Activated CD4-positive, alpha-beta T cell treated with anti-CD3 and anti-CD28 coated beads, Interleukin-10, Interleukin-2, amounts not matched to agents 100 ng/mL and 50 ng/mL, durations not matched to agents 16 hours and 8 hours (primary cell): ENCODE data around the gene ANKRD22.

Experiments used
- DNase-seq: peaks from one replicate; pipeline ENCODE4 v3.0.0-alpha.2; 2020

Gene ANKRD22

GRCh38 chr10:88793712-88794299 is 57.8 kb downstream of the ANKRD22 start:
- peak; percentile 74 for DNase-seq

DNA sequence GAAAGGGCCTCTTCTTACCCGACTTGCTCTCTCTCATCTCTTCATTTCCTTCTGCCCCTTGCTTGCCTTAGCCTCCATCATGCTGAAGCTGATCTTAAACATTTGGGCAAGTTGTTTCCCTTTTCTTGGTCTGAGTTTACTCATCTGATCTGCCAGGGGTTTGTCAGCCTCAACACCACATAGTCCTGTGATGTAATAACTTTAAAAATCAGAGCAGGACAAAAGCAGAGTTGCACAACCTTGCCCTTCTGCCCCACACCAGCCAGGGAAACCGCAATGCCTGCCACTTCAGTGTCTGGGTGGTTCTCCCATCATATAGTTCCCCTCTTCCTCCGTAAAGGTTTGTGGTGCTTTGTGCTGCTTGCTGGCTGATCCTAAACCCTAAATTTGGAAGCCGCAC is 59.0 kb downstream of the ANKRD22 start:
- DNase-seq, result peak; percentile 64

DNA sequence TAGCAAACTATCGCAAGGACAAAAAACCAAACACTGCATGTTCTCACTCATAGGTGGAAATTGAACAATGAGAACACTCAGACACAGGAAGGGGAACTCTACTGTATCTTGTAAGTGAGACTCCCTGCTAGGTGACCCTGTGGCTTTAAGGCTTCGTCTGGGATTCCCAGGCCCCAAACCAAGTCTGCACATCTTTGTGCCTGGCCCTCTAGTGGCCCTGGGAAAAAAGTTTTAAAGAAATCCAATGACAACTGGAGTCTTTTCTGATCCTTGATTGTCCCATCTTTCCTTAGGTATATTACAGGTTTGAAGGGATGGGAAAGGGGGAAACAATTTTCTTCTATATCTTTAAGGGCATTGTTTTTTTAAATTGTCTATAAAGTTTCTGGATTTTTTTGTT is 59.7 kb downstream of the ANKRD22 start:
- peak; percentile 6 for DNase-seq

GRCh38 chr10:88788924-88789323 is 62.7 kb downstream of the ANKRD22 start:
- DNase-seq, result no peak

DNA sequence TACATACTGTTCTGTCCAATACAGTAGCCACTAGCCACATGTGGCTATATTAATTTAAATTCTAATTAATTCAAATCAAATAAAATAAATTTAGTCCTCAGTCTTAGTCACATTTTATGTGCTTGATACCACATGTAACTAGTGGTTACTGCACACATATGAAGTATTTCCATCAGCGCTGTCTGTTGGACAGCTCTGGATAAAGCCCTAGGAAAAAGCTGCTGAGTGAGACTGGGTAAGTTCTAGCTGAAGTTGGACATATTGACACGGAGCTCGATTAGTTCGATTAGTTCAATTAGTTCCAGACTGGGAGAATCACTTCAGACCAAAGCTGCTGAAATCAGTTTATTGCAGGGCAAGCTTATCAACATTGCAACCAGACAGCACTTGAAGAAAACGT is 64.2 kb downstream of the ANKRD22 start:
- DNase-seq, result no peak

- no peak for DNase-seq
Observed at GRCh38 chr10:88786032-88786770, 65.4 kb downstream of the ANKRD22 start.

- no peak for DNase-seq
Observed at GRCh38 chr10:88783724-88784123, 67.9 kb downstream of the ANKRD22 start.

DNA sequence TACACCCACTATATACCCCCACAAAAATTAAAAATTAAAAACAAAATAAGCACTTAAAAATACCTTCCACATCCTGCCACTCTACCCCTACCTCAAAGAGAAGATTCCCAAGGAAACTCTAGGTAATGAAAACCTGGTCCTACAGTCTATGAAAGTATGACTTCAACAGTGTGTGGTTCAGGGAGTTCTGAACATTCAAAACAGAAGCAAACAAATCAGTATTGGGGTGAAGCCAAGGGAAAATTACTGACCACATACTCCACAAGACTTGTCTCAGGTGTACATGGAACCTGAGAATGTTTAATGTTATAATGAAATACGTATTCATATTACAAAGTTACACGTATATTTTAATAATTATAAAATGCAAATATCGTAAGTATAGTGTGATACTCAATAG is 69.4 kb downstream of the ANKRD22 start:
- no peak for DNase-seq

GRCh38 chr10:88781206-88781605 is 70.4 kb downstream of the ANKRD22 start:
- DNase-seq, result no peak
